A549 (cell line): ENCODE results near the gene GDF2. TPM values are rescaled to one million over a fixed set of nuclear protein-coding genes. Genes with fewer than 3 reads are reported as not detected.

Source experiments
- ATAC-seq, 2 experiments: fragments of 200-7000 bp in 1 of 2; fragments of >200 bp in 1 of 2; cut with Nextera tagmentation in 1 of 2; cut with Tn5 transposase in 1 of 2; 3 replicates each; pipeline versions ENCODE4 v1.8.0 to v1.9.1; 2018 to 2020; ENCODE audit warnings: mild to moderate bottlenecking in 1 of 2, moderate library complexity in 1 of 2
- CTCF ChIA-PET: fragments of 300-600 bp; sonication (Branson Sonifier 250); formaldehyde crosslinking; extraction: SDS; loops from one replicate; lab custom pipeline; 2021; ENCODE audit warnings: antibody characterized with exemption, inconsistent platforms; lab: Yijun Ruan, JAX
- POLR2A ChIA-PET: fragments of 350-600 bp; formaldehyde crosslinking; extraction: SDS; loops from one replicate; lab custom pipeline; 2021; ENCODE audit warnings: antibody characterized with exemption, inconsistent platforms; lab: Yijun Ruan, JAX
- DNase-seq, 2 experiments: peaks; one replicate each; pipeline versions ENCODE4 v3.0.0 to v3.0.0-alpha.2; 2011 to 2016; ENCODE audit warnings: low read depth in 1 of 2, low spot score in 1 of 2
- FAIRE-seq: peaks from 2 replicates; lab custom pipeline; 2011; peaks lifted over from hg19 to GRCh38; lab: Jason Lieb, UNC
- H3K27ac ChIP-seq, 2 experiments: fragments of >200 bp; sonication (Bioruptor Twin); formaldehyde crosslinking; 3 replicates each; pipeline ENCODE4 v1.5.1; 2016 to 2017
- H3K4me1 ChIP-seq: fragments of >200 bp; sonication (Bioruptor Twin); formaldehyde crosslinking; 3 replicates; pipeline ENCODE4 v1.6.1; 2016
- H3K4me2 ChIP-seq: fragments of >200 bp; sonication (Bioruptor Twin); formaldehyde crosslinking; 3 replicates; pipeline ENCODE4 v1.6.1; 2016
- H3K4me3 ChIP-seq: fragments of >200 bp; sonication (Bioruptor Twin); formaldehyde crosslinking; 3 replicates; pipeline ENCODE4 v1.5.1; 2016
- H3K9me3 ChIP-seq: fragments of >200 bp; sonication (Bioruptor Twin); formaldehyde crosslinking; 3 replicates; pipeline ENCODE4 v1.6.1; 2016
- ATOH8 ChIP-seq: fragments of 250-450 bp; sonication (Bioruptor Pico); IDR thresholded peaks from 2 replicates; pipeline ENCODE4 v1.5.0; 2020; ENCODE audit warnings: low read depth, mild to moderate bottlenecking, moderate library complexity
- BCL3 ChIP-seq: fragments of >200 bp; sonication (Bioruptor Twin); formaldehyde crosslinking; IDR thresholded peaks from 3 replicates; pipeline ENCODE4 v1.6.1; 2016
- CBX2 ChIP-seq: fragments of 200-600 bp; sonication (generic); IDR thresholded peaks from 2 replicates; pipeline ENCODE4 v1.6.1; 2016; ENCODE audit warnings: low read depth, mild to moderate bottlenecking, borderline replicate concordance
- CTCF ChIP-seq: fragments of >200 bp; sonication (Bioruptor Twin); formaldehyde crosslinking; IDR thresholded peaks from 3 replicates; pipeline ENCODE4 v1.5.1; 2016
- EP300 ChIP-seq, 2 experiments: fragments of >200 bp; sonication (Bioruptor Twin); formaldehyde crosslinking; IDR thresholded peaks; 2 replicates in 1 of 2; 3 replicates in 1 of 2; pipeline ENCODE4 v1.6.1; 2016 to 2017
- FOSB ChIP-seq: fragments of 250-450 bp; sonication (Bioruptor Pico); IDR thresholded peaks from 2 replicates; pipeline ENCODE4 v1.5.0; 2020; ENCODE audit warnings: mild to moderate bottlenecking, moderate library complexity
- HES2 ChIP-seq: fragments of >200 bp; sonication (Bioruptor Twin); formaldehyde crosslinking; IDR thresholded peaks from 2 replicates; pipeline ENCODE4 v1.6.1; 2016
- HEYL ChIP-seq: fragments of 250-450 bp; sonication (Bioruptor Pico); IDR thresholded peaks from 2 replicates; pipeline ENCODE4 v1.8.0; 2021; ENCODE audit warnings: mild to moderate bottlenecking, moderate library complexity
- HMGXB4 ChIP-seq: fragments of 250-450 bp; sonication (Bioruptor Pico); IDR thresholded peaks from 2 replicates; pipeline ENCODE4 v1.5.0; 2021; ENCODE audit warnings: mild to moderate bottlenecking, moderate library complexity, borderline replicate concordance
- KDM5A ChIP-seq: fragments of 200-600 bp; sonication (generic); IDR thresholded peaks from 2 replicates; pipeline ENCODE4 v1.6.1; 2016; ENCODE audit warnings: antibody characterized with exemption, mild to moderate bottlenecking
- MYC ChIP-seq: IDR thresholded peaks from 2 replicates; pipeline ENCODE4 v1.6.1; 2012; ENCODE audit warnings: mild to moderate bottlenecking, inconsistent platforms, low read length, improper control_type of control experiment, borderline replicate concordance
- NPAS2 ChIP-seq: fragments of 250-450 bp; sonication (Bioruptor Pico); IDR thresholded peaks from 2 replicates; pipeline ENCODE4 v1.8.0; 2022; ENCODE audit warnings: mild to moderate bottlenecking, moderate library complexity, borderline replicate concordance
- PBX3 ChIP-seq: IDR thresholded peaks from 2 replicates; pipeline ENCODE4 v1.6.1; 2012
- POLR2AphosphoS2 ChIP-seq: conservative IDR thresholded peaks from 2 replicates; pipeline ENCODE4 v1.6.1; 2012; ENCODE audit warnings: low read length, improper control_type of control experiment, inconsistent platforms
- RCOR1 ChIP-seq: fragments of 150-350 bp; IDR thresholded peaks from 2 replicates; pipeline ENCODE4 v1.6.1; 2014; ENCODE audit warnings: antibody characterized with exemption, low read length, low read depth
- RFX5 ChIP-seq: fragments of 450-650 bp; IDR thresholded peaks from 2 replicates; pipeline ENCODE4 v1.7.1; 2014; ENCODE audit warnings: antibody characterized with exemption, mild to moderate bottlenecking, moderate library complexity
- RNF2 ChIP-seq: fragments of 200-600 bp; sonication (generic); IDR thresholded peaks from 2 replicates; pipeline ENCODE4 v1.6.1; 2016; ENCODE audit warnings: low read depth, mild to moderate bottlenecking, antibody characterized with exemption, moderate library complexity, borderline replicate concordance
- USF2 ChIP-seq: fragments of 450-650 bp; IDR thresholded peaks from 2 replicates; pipeline ENCODE4 v1.6.1; 2014; ENCODE audit warnings: antibody characterized with exemption
- ZC3H11A ChIP-seq: fragments of 450-650 bp; IDR thresholded peaks from 2 replicates; pipeline ENCODE4 v1.6.1; 2014; ENCODE audit warnings: antibody characterized with exemption, mild to moderate bottlenecking
- ZNF302 ChIP-seq: fragments of 250-450 bp; sonication (Bioruptor Pico); IDR thresholded peaks from 2 replicates; pipeline ENCODE4 v1.9.0; 2021; ENCODE audit warnings: inconsistent platforms, mild to moderate bottlenecking, moderate library complexity
- ZSCAN20 ChIP-seq: fragments of 250-450 bp; sonication (Bioruptor Pico); IDR thresholded peaks from 2 replicates; pipeline ENCODE4 v1.8.0; 2022; ENCODE audit warnings: mild to moderate bottlenecking, moderate library complexity
- WGBS: methylation state at CpG from one replicate; pipeline ENCODE4 v1.1.6; 2017; ENCODE audit errors: missing lambda C conversion rate; 5-methylcytosine and 5-hydroxymethylcytosine counted together
- polyA plus RNA-seq, 4 experiments: library from polyadenylated mRNA; depleted of rRNA in 3 of 4; stranded (reverse); fragments of >200 nt; fragmentation: RNase III in 1 of 4; extraction: RNeasy Plus Mini Kit Qiagen cat#74134 plus additional on column Dnase treatment in 1 of 4; gene quantifications; 2 replicates in 3 of 4; 3 replicates in 1 of 4; pipeline ENCODE4 v1.2.3, GENCODE V29; 2011 to 2017

GDF2 gene
- polyA plus RNA-seq, 2 of the 4 experiments (the other 2 are of a cell fraction): not detected

GRCh38 chr10:47286591-47287315 is 35.5 kb upstream of the GDF2 start:
- ChIA-PET CTCF (interaction anchor here (1.2 to 1.6 kb wide), 2 partner anchors 25 to 90 kb away, joined by 3 to 7 read pairs; no protein-coding TSS in a partner anchor), POLR2A (no interaction called here)
- ATAC-seq (no peak), FAIRE-seq (no peak), DNase-seq (no peak)
- WGBS: 64% methylated on average over 4 of the region's 4 CpGs
- no peaks in the 10 kb centered on the region for H3K4me1 ChIP-seq
- H3K27ac ChIP-seq: no peak overlapping the region
- no peak overlapping the region for H3K4me2 ChIP-seq
- no peaks in the 10 kb centered on the region for H3K9me3 ChIP-seq
- H3K4me3 ChIP-seq: no peak overlapping the region
- TF ChIP-seq PBX3 (no peak), USF2 (no peak), ZSCAN20 (CRISPR knock-in tag) (no peak), BCL3 (no peak), HEYL (no peak), MYC (no peak), ATOH8 (CRISPR knock-in tag) (no peak), KDM5A (no peak)
- TF ChIP-seq, all 56 proteins: peak for 0

- TF ChIP-seq ZC3H11A (no peak), PBX3 (no peak), NPAS2 (no peak), ZNF302 (CRISPR knock-in tag) (no peak), HES2 (no peak), RNF2 (no peak)
These were observed 34.9 kb upstream of the GDF2 start for GRCh38 chr10:47287365-47287802.

GRCh38 chr10:47287805-47288204 is 34.4 kb upstream of the GDF2 start:
- H3K4me1 ChIP-seq: no peaks in the 10 kb centered on the region
- no peak for FAIRE-seq
- CTCF ChIA-PET: no interaction called here
- no peak for DNase-seq
- no peak overlapping the region for H3K4me3 ChIP-seq
- H3K4me2 ChIP-seq: no peak overlapping the region
- no peak for ATAC-seq
- H3K27ac ChIP-seq: no peak overlapping the region
- POLR2A ChIA-PET: no interaction called here
- no peaks in the 10 kb centered on the region for H3K9me3 ChIP-seq
- WGBS: 54% methylated on average over 6 of the region's 6 CpGs
- TF ChIP-seq CBX2: no peak
- no peak for TF ChIP-seq POLR2AphosphoS2
- TF ChIP-seq RFX5: no peak
- TF ChIP-seq RCOR1: no peak
- no peak for TF ChIP-seq PBX3
- TF ChIP-seq EP300 (IDR thresholded peaks at IDR 0.05): no peak
- TF ChIP-seq FOSB (CRISPR knock-in tag): no peak
- no peak for TF ChIP-seq CTCF
- no peak for TF ChIP-seq HMGXB4 (CRISPR knock-in tag)

More at GRCh38 chr10:47287365-47287802, 34.9 kb upstream of the GDF2 start:
- 58% methylated on average over 12 of the region's 12 CpGs for WGBS
- Histone ChIP-seq H3K9me3 (no peaks in the 10 kb centered on the region), H3K27ac (no peak overlapping the region), H3K4me1 (no peaks in the 10 kb centered on the region), H3K4me2 (no peak overlapping the region), H3K4me3 (no peak overlapping the region)
- FAIRE-seq (no peak), ATAC-seq (no peak), DNase-seq (no peak)
- ChIA-PET POLR2A (no interaction called here), CTCF (interaction anchor here (1.2 to 1.6 kb wide), 2 partner anchors 24 to 89 kb away, joined by 3 to 7 read pairs; no protein-coding TSS in a partner anchor)
